Neural progenitor cell (in vitro differentiated cells): Measurements from ENCODE around the gene THEMIS2. TPM values are rescaled to one million over a fixed set of nuclear protein-coding genes. Genes with fewer than 3 reads are reported as not detected.

Source experiments
- DNase-seq: peaks from one replicate; pipeline ENCODE4 v3.0.0-alpha.2; 2016; ENCODE audit warnings: low spot score
- H2AFZ ChIP-seq: fragments of 200-600 bp; sonication (generic); replicated peaks from 2 replicates; pipeline ENCODE4 v1.6.1; 2016; ENCODE audit warnings: antibody characterized with exemption
- H3F3A ChIP-seq: fragments of 200-600 bp; sonication (generic); 2 replicates; pipeline ENCODE4 v1.6.1; 2016; ENCODE audit warnings: antibody characterized with exemption, low read depth
- H3K27ac ChIP-seq: fragments of 200-600 bp; sonication (generic); 2 replicates; pipeline ENCODE4 v1.5.1; 2016; ENCODE audit warnings: mild to moderate bottlenecking
- H3K27me3 ChIP-seq: fragments of 200-600 bp; sonication (generic); 2 replicates; pipeline ENCODE4 v1.6.1; 2016; ENCODE audit warnings: mild to moderate bottlenecking, moderate library complexity
- H3K36me3 ChIP-seq: fragments of 200-600 bp; sonication (generic); 2 replicates; pipeline ENCODE4 v1.5.1; 2016
- H3K4me1 ChIP-seq: fragments of 200-600 bp; sonication (generic); 2 replicates; pipeline ENCODE4 v1.6.1; 2016; ENCODE audit warnings: mixed run types
- H3K4me2 ChIP-seq: fragments of 200-600 bp; sonication (generic); 2 replicates; pipeline ENCODE4 v1.6.1; 2016
- H3K4me3 ChIP-seq: fragments of 200-600 bp; sonication (generic); 2 replicates; pipeline ENCODE4 v1.5.1; 2016
- H3K79me2 ChIP-seq: fragments of 200-600 bp; sonication (generic); 2 replicates; pipeline ENCODE4 v1.6.1; 2016; ENCODE audit warnings: low read depth
- H3K9ac ChIP-seq: fragments of 200-600 bp; sonication (generic); 2 replicates; pipeline ENCODE4 v1.6.1; 2016
- H3K9me3 ChIP-seq: fragments of 200-600 bp; sonication (generic); 2 replicates; pipeline ENCODE4 v1.5.1; 2016; ENCODE audit warnings: low read depth
- H4K20me1 ChIP-seq: fragments of 200-600 bp; sonication (generic); 2 replicates; pipeline ENCODE4 v1.6.1; 2016; ENCODE audit warnings: low read depth
- H3K27ac Mint-ChIP-seq: 3 replicates; pipeline ENCODE4 v1.8.0; 2021; ENCODE audit warnings: mixed read lengths
- H3K27me3 Mint-ChIP-seq: 2 replicates; pipeline ENCODE4 v1.8.0; 2022; ENCODE audit warnings: low read depth, mild to moderate bottlenecking, inconsistent platforms, moderate library complexity, mixed read lengths; ENCODE audit not compliant: insufficient read depth
- H3K36me3 Mint-ChIP-seq: 3 replicates; pipeline ENCODE4 v1.8.0; 2021; ENCODE audit warnings: mixed read lengths
- H3K4me1 Mint-ChIP-seq: 3 replicates; pipeline ENCODE4 v1.8.0; 2021; ENCODE audit warnings: mixed read lengths
- H3K4me3 Mint-ChIP-seq: 3 replicates; pipeline ENCODE4 v1.8.0; 2021; ENCODE audit warnings: mild to moderate bottlenecking, moderate library complexity, mixed read lengths
- H3K9me3 Mint-ChIP-seq: 3 replicates; pipeline ENCODE4 v1.8.0; 2020; ENCODE audit warnings: mixed read lengths
- CTCF ChIP-seq: fragments of 200-600 bp; sonication (generic); IDR thresholded peaks from 2 replicates; pipeline ENCODE4 v1.5.1; 2017; ENCODE audit warnings: antibody characterized with exemption, mild to moderate bottlenecking
- EZH2 ChIP-seq: fragments of 200-600 bp; sonication (generic); IDR thresholded peaks from 2 replicates; pipeline ENCODE4 v1.6.1; 2017; ENCODE audit warnings: antibody characterized with exemption, mild to moderate bottlenecking, moderate library complexity
- EZH2phosphoT487 ChIP-seq: fragments of 200-600 bp; sonication (generic); IDR thresholded peaks from 2 replicates; pipeline ENCODE4 v1.6.1; 2017; ENCODE audit warnings: antibody characterized with exemption
- total RNA-seq: library from RNA; depleted of rRNA; stranded (reverse); fragments of >200 nt; gene quantifications from 2 replicates; pipeline ENCODE4 v1.2.3, GENCODE V29; 2015; ENCODE audit warnings: low replicate concordance

The THEMIS2 gene
- total RNA-seq, 1 donor from 2014 or later: 1.7 TPM

GRCh38 chr1:27830621-27831440, 41.5 kb upstream of the THEMIS2 start, which contains the start of gene PPP1R8:
PPP1R8 (plus strand) TSS chr1:27830782; CDS start chr1:27830836, 54 bp downstream.
- TF ChIP-seq EZH2phosphoT487 (no peak), EZH2 (no peak), CTCF (no peak)
- Histone ChIP-seq H3K79me2 (peaks cover 52% of the 10 kb centered on the region), H3F3A (peaks cover 10% of the 10 kb centered on the region), H3K36me3 (peaks cover 6% of the 10 kb centered on the region), H3K9me3 (no peaks in the 10 kb centered on the region), H3K27me3 (no peaks in the 10 kb centered on the region), H3K9ac (peak within 1 kb of the TSS; percentile 99), H3K4me2 (peak within 1 kb of the TSS; percentile 85), H4K20me1 (peaks cover 27% of the 10 kb centered on the region), H3K4me3 (peak within 1 kb of the TSS; percentile 89), H3K4me1 (peaks cover 9% of the 10 kb centered on the region), H2AFZ (peak within 1 kb of the TSS; percentile 84), H3K27ac (peak within 1 kb of the TSS; percentile 98)
- no peaks in the 10 kb centered on the region for H3K9me3 Mint-ChIP-seq
- peak within 1 kb of the TSS; percentile 95 for H3K27ac Mint-ChIP-seq
- H3K36me3 Mint-ChIP-seq: peaks cover 7% of the 10 kb centered on the region
- H3K4me3 Mint-ChIP-seq: peak within 1 kb of the TSS; percentile 93
- H3K4me1 Mint-ChIP-seq: peaks cover 20% of the 10 kb centered on the region
- H3K27me3 Mint-ChIP-seq: peaks cover 2% of the 10 kb centered on the region
- DNase-seq: peak; percentile 99

GRCh38 chr1:27831568-27832410, 40.6 kb upstream of the THEMIS2 start:
- Mint-ChIP-seq H3K27me3 (peaks cover 2% of the 10 kb centered on the region), H3K4me3 (peak overlapping the region; percentile 93)
- peaks cover 61% of the 10 kb centered on the region for H3K79me2 ChIP-seq

DNA sequence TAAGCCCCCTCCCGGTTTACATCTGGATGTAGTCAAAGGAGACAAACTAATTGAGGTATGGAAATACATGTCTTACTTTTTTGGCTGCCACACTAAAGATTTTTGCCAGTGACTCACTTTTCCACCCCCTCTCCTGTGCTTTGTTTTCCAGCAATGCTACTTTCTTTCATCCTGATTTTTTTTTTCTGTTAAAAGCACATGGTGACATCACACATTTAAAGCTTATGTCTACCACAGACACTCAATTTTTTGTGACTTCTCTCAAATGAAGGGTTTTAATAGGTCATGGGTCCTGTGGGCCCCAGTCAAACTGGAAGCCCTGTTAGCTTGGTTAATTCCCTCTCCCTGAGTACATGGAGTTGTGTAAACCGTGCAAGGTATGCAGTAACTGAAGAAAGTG, 39.6 kb upstream of the THEMIS2 start:
- no peak for TF ChIP-seq EZH2phosphoT487
- TF ChIP-seq EZH2: no peak
- no peak for TF ChIP-seq CTCF
- H3K4me3 Mint-ChIP-seq: peak overlapping the region; percentile 93
- H3K27ac Mint-ChIP-seq: no peak overlapping the region
- H3K27me3 ChIP-seq: no peaks in the 10 kb centered on the region
- H3K4me1 Mint-ChIP-seq: peaks cover 20% of the 10 kb centered on the region
- no peak overlapping the region for H2AFZ ChIP-seq
- H3K4me2 ChIP-seq: peak overlapping the region; percentile 85
- H3K36me3 ChIP-seq: peaks cover 6% of the 10 kb centered on the region
- no peak for DNase-seq
- peaks cover 10% of the 10 kb centered on the region for H3F3A ChIP-seq
- H4K20me1 ChIP-seq: peaks cover 31% of the 10 kb centered on the region
- H3K9ac ChIP-seq: no peak overlapping the region
- peaks cover 9% of the 10 kb centered on the region for H3K36me3 Mint-ChIP-seq
- H3K4me1 ChIP-seq: peaks cover 9% of the 10 kb centered on the region
- H3K79me2 ChIP-seq: peaks cover 71% of the 10 kb centered on the region
- H3K4me3 ChIP-seq: peak overlapping the region; percentile 89
- H3K27ac ChIP-seq: no peak overlapping the region
- H3K27me3 Mint-ChIP-seq: peaks cover 2% of the 10 kb centered on the region
- no peaks in the 10 kb centered on the region for H3K9me3 ChIP-seq
- H3K9me3 Mint-ChIP-seq: no peaks in the 10 kb centered on the region

More at GRCh38 chr1:27831568-27832410, 40.6 kb upstream of the THEMIS2 start:
- Mint-ChIP-seq H3K27ac (peak overlapping the region; percentile 95), H3K4me1 (peaks cover 20% of the 10 kb centered on the region), H3K9me3 (no peaks in the 10 kb centered on the region), H3K36me3 (peaks cover 7% of the 10 kb centered on the region)
- TF ChIP-seq EZH2: no peak
- TF ChIP-seq CTCF: no peak
- TF ChIP-seq EZH2phosphoT487: no peak
- Histone ChIP-seq H3K4me1 (peaks cover 9% of the 10 kb centered on the region), H4K20me1 (peaks cover 31% of the 10 kb centered on the region), H3K9me3 (no peaks in the 10 kb centered on the region), H3K27ac (no peak overlapping the region), H3K9ac (peak overlapping the region; percentile 99), H2AFZ (no peak overlapping the region), H3F3A (peaks cover 10% of the 10 kb centered on the region), H3K4me3 (peak overlapping the region; percentile 89), H3K4me2 (peak overlapping the region; percentile 85), H3K27me3 (no peaks in the 10 kb centered on the region), H3K36me3 (peaks cover 6% of the 10 kb centered on the region)
- peak; percentile 44 for DNase-seq
